ENCODE results near the gene MBOAT1. TPM values are rescaled to one million over a fixed set of nuclear protein-coding genes. Genes with fewer than 3 reads are reported as not detected.

MBOAT1 gene
- total RNA-seq, 1 donor from 2014 or later, result 1.1 TPM

GRCh38 chr6:20236909-20237600 lies 24.8 kb upstream of the MBOAT1 start:
- H3K4me3 Mint-ChIP-seq (ENCODE audit: unreplicated experiment), result no peak overlapping the region
- H3K27ac Mint-ChIP-seq (ENCODE audit: unreplicated experiment), result no peak overlapping the region
- no peaks in the 10 kb centered on the region for H3K27me3 Mint-ChIP-seq (ENCODE audit: low read depth)
- DNase-seq (ENCODE audit: low spot score), result no peak
- no peaks in the 10 kb centered on the region for H3K36me3 Mint-ChIP-seq (ENCODE audit: low read depth)
- H3K9me3 Mint-ChIP-seq (ENCODE audit: low read depth), result no peaks in the 10 kb centered on the region
- H3K4me1 Mint-ChIP-seq (ENCODE audit: low read depth), result no peaks in the 10 kb centered on the region
- TF ChIP-seq CTCF (IDR thresholded peaks at IDR 0.05), result no peak

- no peak for DNase-seq (ENCODE audit: low spot score)
- no peaks in the 10 kb centered on the region for H3K4me1 Mint-ChIP-seq (ENCODE audit: low read depth)
Measured at GRCh38 chr6:20236344-20236743, 24.1 kb upstream of the MBOAT1 start.

GRCh38 chr6:20235041-20235440 lies 22.8 kb upstream of the MBOAT1 start:
- H3K4me3 Mint-ChIP-seq (ENCODE audit: unreplicated experiment), result no peak overlapping the region
- no peak for DNase-seq (ENCODE audit: low spot score)
- H3K4me1 Mint-ChIP-seq (ENCODE audit: low read depth), result no peaks in the 10 kb centered on the region
- TF ChIP-seq CTCF (IDR thresholded peaks at IDR 0.05), result no peak
- H3K9me3 Mint-ChIP-seq (ENCODE audit: low read depth), result no peaks in the 10 kb centered on the region
- no peaks in the 10 kb centered on the region for H3K36me3 Mint-ChIP-seq (ENCODE audit: low read depth)
- H3K27ac Mint-ChIP-seq (ENCODE audit: unreplicated experiment), result no peak overlapping the region
- no peaks in the 10 kb centered on the region for H3K27me3 Mint-ChIP-seq (ENCODE audit: low read depth)

More at GRCh38 chr6:20236344-20236743, 24.1 kb upstream of the MBOAT1 start:
- Mint-ChIP-seq H3K4me3 (ENCODE audit: unreplicated experiment) (no peak overlapping the region), H3K9me3 (ENCODE audit: low read depth) (no peaks in the 10 kb centered on the region), H3K27ac (ENCODE audit: unreplicated experiment) (no peak overlapping the region), H3K36me3 (ENCODE audit: low read depth) (no peaks in the 10 kb centered on the region), H3K27me3 (ENCODE audit: low read depth) (no peaks in the 10 kb centered on the region)
- TF ChIP-seq CTCF (IDR thresholded peaks at IDR 0.05), result no peak

- TF ChIP-seq CTCF (IDR thresholded peaks at IDR 0.05), result no peak
- no peak for DNase-seq (ENCODE audit: low spot score)
- Mint-ChIP-seq H3K4me1 (ENCODE audit: low read depth) (peaks cover 4% of the 10 kb centered on the region), H3K36me3 (ENCODE audit: low read depth) (no peaks in the 10 kb centered on the region), H3K9me3 (ENCODE audit: low read depth) (no peaks in the 10 kb centered on the region), H3K4me3 (ENCODE audit: unreplicated experiment) (no peak overlapping the region), H3K27ac (ENCODE audit: unreplicated experiment) (no peak overlapping the region), H3K27me3 (ENCODE audit: low read depth) (no peaks in the 10 kb centered on the region)
Measured at GRCh38 chr6:20234136-20234535, 21.9 kb upstream of the MBOAT1 start.

GRCh38 chr6:20233007-20233730 lies 20.9 kb upstream of the MBOAT1 start:
- Mint-ChIP-seq H3K4me1 (ENCODE audit: low read depth) (peaks cover 5% of the 10 kb centered on the region), H3K36me3 (ENCODE audit: low read depth) (no peaks in the 10 kb centered on the region), H3K27ac (ENCODE audit: unreplicated experiment) (no peak overlapping the region), H3K27me3 (ENCODE audit: low read depth) (no peaks in the 10 kb centered on the region), H3K4me3 (ENCODE audit: unreplicated experiment) (no peak overlapping the region), H3K9me3 (ENCODE audit: low read depth) (no peaks in the 10 kb centered on the region)
- TF ChIP-seq CTCF (IDR thresholded peaks at IDR 0.05), result no peak
- no peak for DNase-seq (ENCODE audit: low spot score)
